SH-SY5Y (cell line): ENCODE results near the gene PLAAT3.

Experiments
- GATA2 ChIP-seq: IDR thresholded peaks from 2 replicates; pipeline ENCODE4 v1.6.1; 2011; ENCODE audit warnings: mild to moderate bottlenecking, low read depth, low read length
- GATA3 ChIP-seq: IDR thresholded peaks from 2 replicates; pipeline ENCODE4 v1.6.1; 2011; ENCODE audit warnings: low read depth, mild to moderate bottlenecking, low read length, moderate library complexity

The PLAAT3 gene

DNA sequence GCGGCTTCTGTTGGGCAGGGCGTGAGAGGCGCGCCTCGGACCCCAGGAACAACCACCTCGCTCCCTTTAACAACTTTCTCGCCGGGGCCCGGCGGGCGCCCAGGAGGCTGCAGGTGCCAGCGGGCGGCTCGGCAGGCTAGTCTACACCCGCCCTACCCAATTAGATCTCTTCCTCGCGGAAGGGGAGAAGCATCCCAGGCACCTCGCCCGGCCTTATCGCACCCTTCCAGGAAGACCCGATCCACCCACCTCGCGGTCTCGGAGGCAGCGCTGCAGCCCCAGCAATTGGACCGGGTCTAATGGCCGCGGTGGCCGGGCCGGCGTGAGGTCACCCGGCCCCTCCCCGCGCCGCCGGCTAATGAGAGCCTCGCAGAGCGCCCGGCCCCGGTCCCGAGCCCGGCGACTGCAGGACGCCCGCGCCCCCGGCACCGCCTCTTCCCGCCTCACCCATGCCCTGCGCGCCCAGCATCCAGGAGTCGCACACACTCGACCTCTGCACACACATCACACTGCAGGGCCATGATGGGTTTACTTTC is at the start of gene PLAAT3:
TSS of gene PLAAT3 (minus strand) at position 298 of the 536 bp plus-strand sequence. CDS start 419 bp downstream, outside the sequence.
- TF ChIP-seq GATA3, result no peak
- no peak for TF ChIP-seq GATA2

- no peak for TF ChIP-seq GATA2
- no peak for TF ChIP-seq GATA3
Measured at GRCh38 chr11:63663809-63664208, 49.6 kb upstream of the PLAAT3 start.

DNA sequence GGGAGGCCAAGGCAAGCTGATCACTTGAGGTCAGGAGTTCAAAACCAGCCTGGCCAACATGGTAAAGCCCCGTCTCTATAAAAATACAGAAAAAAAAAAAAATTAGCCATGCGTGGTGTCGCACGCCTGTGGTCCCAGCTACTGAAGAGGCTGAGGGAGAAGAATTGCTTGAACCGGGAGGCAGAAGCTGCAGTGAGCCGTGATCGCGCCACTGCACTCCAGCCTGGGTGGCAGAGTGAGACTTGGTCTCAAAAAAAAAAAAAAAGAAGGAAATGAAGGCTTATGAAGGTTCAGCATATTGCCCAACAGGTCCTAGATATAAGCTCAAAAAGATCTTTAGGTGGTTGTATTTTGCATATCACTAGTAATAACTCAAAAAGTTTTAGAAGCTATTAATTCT is 46.7 kb upstream of the PLAAT3 start:
- TF ChIP-seq GATA2, result no peak

GRCh38 chr11:63652671-63653070 is 38.4 kb upstream of the PLAAT3 start:
- TF ChIP-seq GATA2, result no peak
- no peak for TF ChIP-seq GATA3

DNA sequence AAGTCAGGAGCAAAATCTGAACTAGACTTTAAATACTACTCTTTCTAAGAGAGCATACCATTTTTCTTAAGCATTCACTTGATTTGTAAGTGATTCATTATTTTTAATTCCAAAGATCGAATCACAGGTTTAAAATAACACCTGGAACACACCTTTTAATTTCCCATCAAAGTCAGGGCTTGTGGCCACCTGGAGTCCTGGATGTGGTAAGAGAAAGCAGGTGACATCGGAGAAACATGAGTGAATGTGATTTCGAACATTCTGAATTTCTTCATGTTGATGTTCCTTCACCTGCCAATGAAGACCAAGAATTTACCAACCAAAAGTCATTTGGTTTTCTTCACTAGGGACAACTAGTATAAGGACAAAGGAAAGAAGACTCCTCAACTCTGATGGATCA is 29.0 kb upstream of the PLAAT3 start:
- TF ChIP-seq GATA3 (no peak), GATA2 (no peak)

GRCh38 chr11:63641727-63642126 is 27.5 kb upstream of the PLAAT3 start:
- TF ChIP-seq GATA3 (no peak), GATA2 (no peak)

DNA sequence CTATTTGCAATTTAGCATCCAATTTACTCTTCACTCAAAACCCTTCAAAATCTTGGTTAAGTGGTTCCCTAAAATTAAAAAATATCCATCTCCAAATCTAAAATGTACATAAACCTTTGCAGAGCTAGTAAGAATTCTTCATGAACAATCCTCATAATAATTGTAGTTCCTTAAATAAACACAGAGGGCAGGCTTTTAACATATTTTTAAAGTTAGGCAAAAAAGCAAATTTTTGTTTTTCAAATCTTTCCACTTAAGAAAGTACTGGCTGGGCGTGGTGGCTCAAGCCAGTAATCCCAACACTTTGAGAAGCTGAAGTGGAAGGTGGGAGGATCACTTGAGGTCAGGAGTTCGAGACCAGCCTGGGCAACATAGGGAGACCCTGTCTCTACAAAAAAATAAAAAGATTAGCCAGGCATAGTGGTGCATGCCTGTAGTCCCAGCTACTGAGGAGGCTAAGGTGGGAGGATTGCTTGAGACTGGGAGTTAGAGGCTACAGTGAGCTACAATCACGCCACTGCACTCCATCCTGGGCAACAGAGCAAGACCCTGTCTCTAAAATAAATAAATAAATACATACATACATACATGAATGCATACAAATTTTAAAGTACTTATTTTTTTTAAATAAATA is 25.1 kb upstream of the PLAAT3 start:
- TF ChIP-seq GATA3, result no peak
- TF ChIP-seq GATA2, result no peak

GRCh38 chr11:63635762-63636465 is 21.7 kb upstream of the PLAAT3 start:
- TF ChIP-seq GATA2, result no peak
- no peak for TF ChIP-seq GATA3

DNA sequence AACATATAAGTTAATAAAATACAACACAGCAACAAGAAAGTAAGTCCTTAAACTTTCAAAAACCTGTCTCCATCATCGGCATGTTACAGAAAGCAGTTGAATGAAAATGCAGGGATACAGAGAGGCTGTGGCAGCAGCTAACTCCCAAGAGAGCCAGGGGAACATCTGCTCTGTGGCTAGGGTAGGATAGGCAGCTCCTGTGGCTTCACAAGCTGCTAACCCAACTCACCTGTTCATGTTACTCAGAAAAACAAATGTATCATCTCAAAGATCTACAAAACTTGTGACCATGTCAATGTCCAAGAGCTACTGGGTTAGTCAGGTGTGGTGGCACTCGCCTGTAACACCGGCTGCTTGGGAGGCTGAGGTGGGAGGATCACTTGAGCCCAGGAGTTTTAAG is 15.2 kb upstream of the PLAAT3 start:
- TF ChIP-seq GATA2, result no peak
- TF ChIP-seq GATA3, result no peak

GRCh38 chr11:63623513-63624140 is 9.4 kb upstream of the PLAAT3 start:
- no peak for TF ChIP-seq GATA3
- no peak for TF ChIP-seq GATA2

DNA sequence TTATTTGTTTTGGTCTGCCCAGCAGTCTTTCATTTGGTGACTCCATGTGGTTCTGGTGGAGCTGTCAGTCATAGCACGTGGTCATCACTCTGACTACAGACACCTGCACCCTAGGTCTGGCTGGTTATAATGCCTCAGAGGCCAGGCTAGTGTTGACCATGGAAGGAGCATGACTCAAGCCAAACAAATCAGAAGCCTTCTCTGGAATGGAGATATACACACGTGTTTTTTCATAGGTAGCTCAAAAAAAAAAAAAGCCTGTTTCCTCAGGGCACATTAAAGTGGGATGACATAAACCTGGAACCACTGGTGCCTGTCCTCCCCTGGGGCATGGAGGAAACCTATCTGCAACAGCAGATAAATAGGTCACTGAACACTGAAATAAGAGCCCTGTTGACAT is 8.1 kb upstream of the PLAAT3 start:
- TF ChIP-seq GATA2 (no peak), GATA3 (no peak)

GRCh38 chr11:63621071-63621470 is 6.8 kb upstream of the PLAAT3 start:
- no peak for TF ChIP-seq GATA2
- no peak for TF ChIP-seq GATA3

GRCh38 chr11:63619967-63620366 is 5.7 kb upstream of the PLAAT3 start:
- no peak for TF ChIP-seq GATA3
- no peak for TF ChIP-seq GATA2

DNA sequence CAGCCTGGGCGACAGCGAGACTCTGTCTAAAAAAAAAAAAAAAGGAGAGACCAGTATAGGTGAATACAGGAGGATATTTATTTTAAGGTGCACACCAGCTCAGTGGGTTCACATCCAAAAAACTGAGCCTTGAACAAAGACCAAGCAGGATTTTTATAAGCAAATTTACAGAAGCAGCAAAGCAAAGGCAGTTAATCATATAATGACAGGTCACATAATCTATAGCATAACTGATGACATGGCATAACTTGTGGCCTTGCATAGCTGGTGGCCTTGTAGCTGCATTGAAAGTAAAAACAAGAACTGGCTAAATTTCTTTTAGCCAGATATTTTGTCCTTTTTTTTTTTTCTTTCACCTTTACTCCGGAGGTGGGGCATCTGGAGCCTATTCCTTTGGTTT is 2.7 kb upstream of the PLAAT3 start:
- TF ChIP-seq GATA2, result no peak
- no peak for TF ChIP-seq GATA3
